ENCODE results near the gene SOCS2.
"Not testable (repeated sequence)": the region's sequence is repeated elsewhere in the genome, so short reads cannot be mapped to it uniquely, and the experiment has no call there.

The SOCS2 gene, protein sequence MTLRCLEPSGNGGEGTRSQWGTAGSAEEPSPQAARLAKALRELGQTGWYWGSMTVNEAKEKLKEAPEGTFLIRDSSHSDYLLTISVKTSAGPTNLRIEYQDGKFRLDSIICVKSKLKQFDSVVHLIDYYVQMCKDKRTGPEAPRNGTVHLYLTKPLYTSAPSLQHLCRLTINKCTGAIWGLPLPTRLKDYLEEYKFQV

DNA sequence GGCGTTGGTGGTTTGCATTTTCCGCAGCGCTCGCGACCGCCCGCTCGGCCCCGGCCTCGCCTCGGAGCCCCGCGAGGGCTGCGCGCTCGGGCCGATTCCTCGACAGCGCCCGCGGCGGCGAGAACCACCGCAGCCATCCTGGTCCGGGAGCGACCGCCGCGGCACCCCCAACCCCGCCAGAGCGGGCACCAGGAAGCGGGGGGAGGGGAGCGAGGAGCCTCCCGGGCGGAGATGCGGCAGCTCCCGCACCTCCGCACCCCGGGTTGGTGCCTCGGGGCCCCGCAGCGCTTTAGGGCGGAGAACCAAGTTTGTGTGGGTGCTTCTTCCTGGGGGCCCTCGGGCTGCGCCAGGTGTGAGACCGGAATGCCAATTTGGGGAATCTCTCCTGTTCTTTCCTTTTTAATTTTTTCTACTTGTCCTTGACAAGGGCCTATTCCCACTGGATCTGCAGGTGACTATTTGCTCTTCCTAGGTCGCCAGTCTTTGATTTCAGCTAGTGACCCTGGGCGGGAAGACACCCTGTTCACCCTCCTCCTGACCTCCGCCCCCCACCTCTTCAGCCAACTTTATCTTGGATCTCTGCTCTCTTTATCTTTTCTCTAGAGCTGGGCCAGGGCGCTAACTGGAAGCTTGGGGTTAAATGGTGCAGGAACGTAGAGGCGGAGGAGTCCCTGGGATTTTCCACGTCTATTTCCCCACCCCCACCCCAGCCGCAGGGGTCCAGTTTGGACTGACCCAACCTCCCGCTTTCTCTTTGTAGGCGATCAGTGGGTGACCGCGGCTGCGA lies at the start of gene SOCS2:
SOCS2 (plus strand) TSS at position 751 of the 787 bp plus-strand sequence. CDS start 223 bp downstream, outside the sequence.
- DNase-seq (ENCODE audit: insufficient read length, low spot score): no peak
- FAIRE-seq: no peak

DNA sequence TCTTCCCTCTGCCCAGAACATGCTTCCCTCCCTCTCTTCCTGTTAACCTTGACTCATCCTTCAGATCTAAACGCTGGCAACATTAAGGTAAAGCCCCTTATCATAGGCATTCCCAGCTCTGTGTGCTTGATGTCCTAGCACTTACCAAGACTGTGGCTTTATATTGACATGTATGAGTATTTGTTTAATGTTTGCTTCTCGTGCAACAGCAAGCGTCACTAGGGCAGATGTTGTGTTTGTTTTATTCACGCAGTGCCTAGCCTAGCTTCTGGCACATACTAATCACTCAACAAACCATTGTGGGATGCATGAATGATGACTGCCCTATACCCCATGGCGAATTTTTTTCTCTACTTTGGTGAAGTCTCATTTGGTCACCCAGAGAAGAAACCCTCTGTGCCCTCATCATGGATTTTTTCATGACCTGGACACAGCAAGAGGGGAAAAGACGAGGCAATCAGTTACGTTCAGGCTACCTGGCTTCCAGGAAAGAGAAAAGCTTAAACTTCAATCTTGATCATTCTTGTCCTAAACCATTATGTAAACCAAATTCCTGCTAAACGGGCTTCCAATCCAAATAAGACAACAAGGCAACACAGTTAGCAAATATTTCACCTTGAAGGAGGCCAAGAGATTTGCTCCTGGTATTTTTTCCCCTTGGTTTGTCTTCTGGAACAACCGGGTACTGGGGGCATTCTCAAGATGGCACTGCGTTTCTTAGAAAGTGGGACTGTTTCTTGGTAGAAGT lies 47.9 kb upstream of the SOCS2 start:
- DNase-seq (ENCODE audit: insufficient read length, low spot score) (no peak), FAIRE-seq (no peak)

DNA sequence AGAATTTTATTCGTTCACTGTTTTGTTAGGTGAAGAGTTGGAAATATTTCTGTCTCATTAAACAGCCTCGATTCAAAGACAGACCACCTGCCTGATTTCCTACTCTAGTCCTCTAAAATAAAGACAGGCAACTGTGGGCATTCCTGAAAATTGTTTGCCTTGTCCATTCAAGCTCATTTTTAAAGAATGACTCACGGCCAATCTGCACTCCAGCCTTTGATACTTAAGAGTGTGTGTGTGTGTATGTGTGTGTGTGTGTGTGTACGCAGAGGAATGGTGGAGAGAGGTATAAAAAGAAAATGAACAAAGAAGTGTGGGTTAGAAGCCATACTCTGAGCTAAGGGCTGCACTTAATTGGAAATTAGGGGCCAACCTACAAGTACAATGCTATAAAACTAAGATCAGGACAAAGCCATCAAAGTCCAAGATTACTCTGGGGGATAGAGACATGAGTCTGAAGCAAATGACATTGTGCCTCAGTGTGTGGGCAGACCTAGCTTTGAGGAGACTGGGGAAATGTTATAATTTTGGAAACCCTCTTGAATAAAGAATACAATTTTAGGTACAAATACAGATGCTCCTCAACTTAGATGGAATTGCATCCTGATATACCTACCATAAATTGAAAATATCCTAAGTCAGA lies 45.6 kb upstream of the SOCS2 start:
- FAIRE-seq (no peak), DNase-seq (ENCODE audit: insufficient read length, low spot score) (no peak)

DNA sequence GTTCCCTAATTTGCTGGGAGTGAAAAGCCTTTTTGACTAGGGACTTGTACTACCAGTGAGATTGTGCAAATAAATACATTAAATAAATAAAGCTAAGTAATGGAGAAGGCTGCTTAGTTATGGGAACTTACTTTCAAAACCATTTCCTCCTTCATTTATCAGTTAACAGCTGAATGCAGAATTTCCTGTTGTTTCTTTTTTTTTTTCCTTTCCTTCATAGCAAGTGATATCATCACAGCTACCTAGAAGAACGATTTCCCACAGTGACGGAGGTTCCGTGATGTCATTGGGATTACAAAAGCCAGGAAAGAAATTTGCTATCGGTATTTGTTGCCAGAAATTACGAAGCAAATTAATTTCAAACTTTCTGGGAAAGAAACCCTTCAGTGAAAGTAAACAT lies 42.1 kb upstream of the SOCS2 start:
- no peak for FAIRE-seq
- no peak for DNase-seq (ENCODE audit: insufficient read length, low spot score)

DNA sequence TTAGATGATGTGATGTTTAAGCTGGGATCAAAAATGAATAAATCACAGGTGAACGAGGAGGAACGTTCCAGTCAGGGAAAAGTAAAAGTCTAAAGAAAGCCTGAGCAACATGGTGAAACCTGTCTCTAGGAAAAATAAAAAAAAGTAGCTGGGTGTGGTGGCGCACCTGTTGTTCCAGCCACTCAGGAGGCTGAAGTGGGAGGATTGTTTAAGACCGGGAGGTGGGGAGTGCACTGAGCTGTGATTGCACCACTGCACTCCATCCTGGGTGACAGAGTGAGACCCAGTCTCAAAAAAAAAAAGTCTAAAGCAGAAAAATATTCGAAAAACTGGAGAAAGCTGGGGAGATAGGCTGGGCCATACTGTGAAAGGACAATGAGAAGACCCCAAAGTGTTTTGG lies 39.2 kb upstream of the SOCS2 start:
- FAIRE-seq: no peak
- no peak for DNase-seq (ENCODE audit: insufficient read length, low spot score)

DNA sequence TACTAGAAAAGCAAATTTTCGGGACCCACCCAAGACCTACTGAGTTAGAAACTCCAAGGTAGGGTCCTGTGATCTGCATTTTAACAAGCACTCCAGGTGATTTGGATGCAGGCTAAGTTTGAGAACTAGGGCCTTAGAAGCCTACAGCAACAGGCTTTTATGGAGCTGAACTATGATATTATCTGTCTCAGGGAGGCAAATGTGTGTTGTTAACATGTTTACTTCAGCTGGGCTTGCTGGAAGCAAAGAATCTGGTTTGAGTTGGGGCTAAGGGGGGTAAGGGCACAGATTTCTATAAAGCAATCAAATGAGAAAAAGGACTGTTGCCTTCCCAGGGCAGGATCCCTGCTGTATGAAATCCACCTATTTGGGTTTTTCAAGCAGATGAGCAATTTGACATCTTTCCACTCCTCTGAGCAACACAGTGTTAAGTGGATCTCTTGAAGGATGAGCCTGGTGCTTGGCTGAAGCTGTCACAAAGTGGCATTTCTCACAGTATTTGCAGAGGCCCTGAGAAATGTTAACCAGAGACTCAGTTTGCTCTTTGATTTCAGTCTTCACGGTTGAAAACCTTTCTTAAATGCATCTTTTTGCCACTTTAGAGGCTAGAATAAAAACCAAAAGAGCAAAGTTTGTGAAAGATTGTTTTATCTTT lies 36.2 kb upstream of the SOCS2 start:
- FAIRE-seq (peak; percentile 14), DNase-seq (ENCODE audit: insufficient read length, low spot score) (no peak)

DNA sequence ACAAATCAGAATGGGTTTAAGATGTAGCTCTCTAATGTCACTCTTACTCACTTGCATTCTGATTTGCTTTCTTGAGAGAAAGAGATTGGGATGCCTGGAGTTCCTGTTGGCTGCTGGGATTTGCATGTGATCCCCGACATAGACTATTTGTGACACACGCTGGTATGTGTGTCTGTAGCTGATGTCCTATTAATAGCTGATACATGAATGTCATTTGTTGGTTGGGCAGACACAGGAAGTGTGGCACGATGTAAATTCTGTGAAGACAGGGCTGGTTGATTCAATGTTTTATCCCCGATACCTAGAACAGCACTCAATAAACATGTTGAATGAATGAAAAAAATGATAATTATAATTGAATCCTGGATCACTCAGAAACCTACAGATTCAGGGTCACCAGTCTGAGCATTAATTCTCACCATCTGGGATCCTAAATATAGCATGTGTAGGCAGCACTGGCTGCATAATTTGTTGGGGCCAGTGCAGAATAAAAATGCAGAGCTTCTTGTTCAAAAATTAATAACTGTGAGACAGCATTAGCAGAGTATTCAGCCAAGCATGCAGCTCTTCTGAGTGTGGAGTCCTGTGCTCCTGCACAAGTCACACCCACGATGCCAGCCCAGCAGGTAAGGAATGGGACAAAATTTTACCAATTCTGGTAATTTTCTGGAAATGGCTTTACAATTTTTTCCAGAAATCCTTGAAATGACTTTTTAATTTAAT lies 35.5 kb upstream of the SOCS2 start:
- peak; percentile 56 for FAIRE-seq
- peak; percentile 7 for DNase-seq (ENCODE audit: insufficient read length, low spot score)

DNA sequence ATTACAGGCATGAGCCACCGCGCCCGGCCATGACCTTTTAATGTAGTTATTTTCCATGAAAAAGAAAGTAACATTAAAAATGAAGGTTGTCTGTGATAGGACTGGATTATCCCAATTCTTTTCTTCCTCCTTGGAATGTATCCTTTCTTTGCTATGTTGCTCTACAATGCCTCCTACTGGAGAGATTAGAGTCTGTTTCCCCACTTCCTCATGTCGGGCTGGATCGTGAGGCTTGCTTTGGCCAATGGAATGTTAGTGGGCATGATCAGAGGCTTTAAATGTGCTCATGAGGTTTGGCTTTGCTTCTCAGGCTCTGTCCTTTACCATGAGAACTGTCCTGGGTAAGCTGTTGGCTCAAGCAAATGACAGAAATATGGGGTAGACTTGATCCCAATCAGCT lies 34.7 kb upstream of the SOCS2 start:
- DNase-seq (ENCODE audit: insufficient read length, low spot score) (no peak), FAIRE-seq (no peak)

DNA sequence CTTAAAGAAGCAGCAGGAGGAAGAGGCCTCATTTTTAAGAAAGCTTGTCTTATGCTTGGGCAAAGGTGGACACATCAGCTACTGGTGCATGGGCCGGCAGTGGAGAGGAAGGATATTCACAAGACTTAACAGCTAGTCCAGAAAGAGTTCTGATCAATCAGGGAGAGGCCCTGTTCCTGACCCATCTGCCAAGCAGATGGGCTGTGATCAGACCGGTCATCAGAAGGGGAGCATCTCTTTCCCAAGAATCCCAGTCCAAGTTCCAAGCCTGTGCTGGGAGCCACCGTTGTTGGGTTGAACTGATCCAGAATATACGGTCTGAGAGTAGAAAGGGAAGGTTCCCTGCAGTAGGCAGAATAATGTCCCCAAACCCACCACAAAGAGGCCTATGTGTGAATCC lies 32.7 kb upstream of the SOCS2 start:
- FAIRE-seq: no peak
- DNase-seq (ENCODE audit: insufficient read length, low spot score): no peak

DNA sequence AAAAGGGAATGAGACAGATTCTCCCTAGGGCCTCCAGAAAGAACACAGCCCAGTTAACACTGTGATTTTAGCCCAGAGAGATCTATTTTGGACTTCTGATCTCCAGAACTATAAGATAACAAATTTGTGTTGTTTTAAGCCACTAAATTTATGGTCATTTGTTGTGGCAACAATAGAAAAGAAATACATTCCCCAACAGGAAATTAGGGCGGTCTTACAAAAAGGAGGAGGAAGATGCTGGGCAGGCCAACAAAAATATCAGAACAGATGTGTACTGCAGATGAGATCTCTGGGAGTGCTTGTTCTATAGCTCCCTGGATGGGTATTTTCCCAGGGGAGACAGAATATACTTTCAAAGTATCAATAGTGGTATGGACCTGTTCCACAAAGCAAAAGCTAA lies 32.0 kb upstream of the SOCS2 start:
- DNase-seq (ENCODE audit: insufficient read length, low spot score): no peak

DNA sequence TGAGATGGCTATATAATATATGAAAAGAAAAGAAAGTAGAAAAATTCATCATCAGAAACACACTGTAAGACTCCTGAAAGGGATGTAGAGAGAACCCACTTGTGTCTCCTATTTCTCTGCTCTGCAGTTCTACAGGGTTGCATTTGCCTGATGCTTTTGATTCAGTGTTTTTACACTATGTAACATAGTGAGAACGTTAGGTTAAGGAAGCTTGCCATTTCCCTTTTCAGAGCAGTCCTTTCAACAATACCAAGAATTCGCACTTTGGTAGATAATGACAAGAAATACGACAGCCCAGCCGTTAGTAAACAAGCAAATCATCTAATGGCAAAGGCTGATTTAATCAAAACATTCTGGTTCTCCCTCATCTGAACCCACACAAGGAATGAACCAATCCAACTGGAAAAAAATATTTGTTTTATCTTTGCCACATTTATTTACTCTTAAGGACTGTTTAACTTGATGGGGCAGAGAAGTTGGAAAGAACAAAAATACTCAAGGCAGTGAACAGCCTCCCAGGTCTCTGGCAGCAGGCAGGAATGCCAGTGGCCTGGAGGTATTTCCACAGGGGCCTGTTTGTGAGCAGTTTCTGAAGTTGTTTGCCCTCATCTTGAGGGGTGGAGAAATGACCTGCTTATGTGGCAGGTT lies 30.8 kb upstream of the SOCS2 start:
- no peak for DNase-seq (ENCODE audit: insufficient read length, low spot score)
- no peak for FAIRE-seq

More for the DNA sequence above, 32.0 kb upstream of the SOCS2 start:
- FAIRE-seq: no peak

DNA sequence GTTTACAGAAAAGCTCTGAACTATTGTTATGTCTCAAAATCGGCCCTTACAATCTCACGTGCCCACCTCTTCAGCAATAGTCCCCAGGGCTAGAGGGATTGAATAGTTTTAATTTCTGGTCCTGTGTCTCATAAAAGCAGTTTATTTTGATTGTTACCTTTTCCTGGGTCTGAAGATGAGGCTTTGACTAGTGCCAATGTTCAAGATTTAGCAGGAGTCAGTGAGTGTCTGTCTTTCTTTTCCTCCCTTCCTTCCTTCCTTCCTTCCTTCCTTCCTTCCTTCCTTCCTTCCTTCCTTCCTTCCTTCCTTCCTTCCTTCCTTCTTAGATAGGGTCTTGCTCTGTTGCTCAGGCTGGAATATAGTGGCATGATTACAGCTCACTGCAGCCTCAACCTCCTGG lies 24.7 kb upstream of the SOCS2 start:
- FAIRE-seq (no peak), DNase-seq (ENCODE audit: insufficient read length, low spot score) (no peak)

DNA sequence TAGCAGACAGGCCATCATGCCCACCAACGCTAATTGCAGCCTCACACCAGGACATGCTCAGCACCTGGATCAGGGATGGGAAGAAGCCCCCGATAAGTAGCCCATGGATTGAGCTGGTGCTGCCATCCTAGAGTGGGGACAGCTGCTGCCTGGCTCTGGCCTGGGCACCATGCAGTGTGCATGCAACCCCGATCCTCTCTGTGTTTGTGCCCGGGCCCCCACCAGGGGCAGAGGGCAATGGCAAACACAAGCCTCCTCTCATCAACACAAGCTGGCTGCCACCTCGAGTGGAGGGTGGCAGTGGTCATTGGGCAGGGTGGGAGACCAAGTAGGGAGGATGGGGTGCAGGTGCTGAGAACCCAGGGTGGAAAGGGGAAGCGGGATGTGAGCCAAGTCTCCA lies 23.3 kb upstream of the SOCS2 start:
- DNase-seq (ENCODE audit: insufficient read length, low spot score) (no peak), FAIRE-seq (no peak)

DNA sequence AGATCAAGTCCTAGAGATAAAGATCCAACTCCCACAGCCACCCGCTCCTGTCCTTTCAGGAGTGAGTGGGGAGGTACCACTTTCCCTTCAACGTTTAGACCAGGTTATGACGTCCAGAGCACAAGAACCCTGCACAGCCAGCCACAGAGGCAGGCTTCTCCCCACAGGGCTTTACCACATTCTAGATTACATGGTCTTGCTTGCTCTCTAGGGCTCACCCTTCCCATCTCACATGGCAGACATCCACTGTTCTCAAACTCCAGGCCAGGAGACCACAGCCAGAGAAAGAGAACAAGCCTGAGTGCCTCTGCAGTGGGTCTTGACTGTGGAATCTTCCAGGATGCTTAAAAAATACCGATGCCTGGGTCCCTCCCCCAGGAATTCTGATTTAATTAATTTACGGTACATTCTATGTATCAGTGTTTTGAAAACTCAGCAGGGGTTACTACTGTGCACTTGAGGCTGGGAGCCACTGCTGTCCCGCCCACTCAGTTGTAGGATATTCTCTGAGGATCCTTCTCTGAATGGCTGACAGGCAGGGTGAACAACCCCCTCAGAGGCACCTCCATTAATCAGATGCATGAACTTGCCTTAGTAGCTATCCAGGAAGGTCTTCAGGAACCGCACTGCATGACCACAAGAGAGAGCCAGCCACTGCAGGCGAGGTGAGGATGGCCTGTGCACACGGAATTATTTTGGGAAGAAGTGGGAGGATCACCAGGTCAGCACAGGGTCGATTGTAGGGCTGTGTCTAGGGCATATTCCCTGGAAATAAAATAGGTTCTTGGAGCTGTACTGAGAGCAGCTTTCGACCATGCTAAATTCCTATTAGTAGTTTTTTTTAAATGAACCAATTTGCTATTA lies 21.5 kb upstream of the SOCS2 start:
- FAIRE-seq: no peak

DNA sequence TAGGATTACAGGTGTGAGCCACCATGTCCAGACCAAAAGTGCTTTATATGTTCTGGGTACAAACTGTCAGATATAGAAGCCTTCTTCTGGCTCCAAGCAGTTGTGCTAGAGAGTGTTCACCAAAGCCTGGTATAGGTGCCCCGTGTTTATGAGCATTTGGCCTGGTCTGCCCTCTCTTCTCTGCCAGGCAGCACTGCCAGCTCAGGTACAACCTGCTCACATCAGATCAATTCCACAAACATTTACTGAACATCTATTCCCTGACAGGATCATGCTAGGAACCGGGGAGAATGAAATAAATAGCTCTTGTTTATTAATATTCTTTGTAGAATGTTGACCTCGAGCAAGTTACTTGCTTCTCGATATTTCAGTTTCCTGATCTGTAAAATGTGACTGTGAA lies 20.0 kb upstream of the SOCS2 start:
- DNase-seq (ENCODE audit: insufficient read length, low spot score) (no peak), FAIRE-seq (no peak)

More for the DNA sequence above, 21.5 kb upstream of the SOCS2 start:
- DNase-seq (ENCODE audit: insufficient read length, low spot score): no peak

DNA sequence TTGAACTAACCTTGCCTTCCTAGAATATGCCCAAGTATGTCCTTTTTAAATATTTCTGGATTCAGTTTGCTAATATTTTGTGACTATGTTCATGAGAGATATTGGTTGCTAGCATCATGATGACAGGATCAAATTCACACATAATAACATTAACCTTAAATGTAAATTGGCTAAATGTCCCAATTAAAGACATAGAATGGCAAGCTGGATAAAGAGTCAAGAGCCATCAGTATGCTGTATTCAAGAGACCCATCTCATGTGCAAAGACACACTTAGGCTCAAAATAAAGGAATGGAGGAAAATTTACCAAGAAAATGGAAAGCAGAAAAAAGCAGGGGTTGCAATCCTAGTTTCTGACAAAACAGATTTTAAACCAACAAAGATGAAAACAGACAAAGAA lies 14.6 kb upstream of the SOCS2 start:
- DNase-seq (ENCODE audit: insufficient read length, low spot score); FAIRE-seq: not testable (repeated sequence)

DNA sequence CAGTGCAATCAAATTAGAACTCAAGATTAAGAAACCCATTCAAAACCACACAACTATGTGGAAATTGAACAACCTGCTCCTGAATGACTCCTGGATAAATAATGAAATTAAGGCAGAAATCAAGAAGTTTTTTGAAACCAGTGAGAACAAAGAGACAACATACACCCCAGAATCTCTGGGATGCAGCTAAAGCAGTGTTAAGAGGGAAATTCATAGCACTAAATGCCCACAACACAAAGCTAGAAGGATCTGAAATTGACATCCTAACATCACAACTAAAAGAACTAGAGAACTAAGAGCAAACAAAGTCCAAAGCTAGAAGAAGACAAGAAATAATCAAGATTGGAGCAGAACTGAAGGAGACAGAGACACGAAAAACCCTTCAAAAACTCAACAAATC lies 13.8 kb upstream of the SOCS2 start:
- DNase-seq (ENCODE audit: insufficient read length, low spot score); FAIRE-seq: not testable (repeated sequence)

DNA sequence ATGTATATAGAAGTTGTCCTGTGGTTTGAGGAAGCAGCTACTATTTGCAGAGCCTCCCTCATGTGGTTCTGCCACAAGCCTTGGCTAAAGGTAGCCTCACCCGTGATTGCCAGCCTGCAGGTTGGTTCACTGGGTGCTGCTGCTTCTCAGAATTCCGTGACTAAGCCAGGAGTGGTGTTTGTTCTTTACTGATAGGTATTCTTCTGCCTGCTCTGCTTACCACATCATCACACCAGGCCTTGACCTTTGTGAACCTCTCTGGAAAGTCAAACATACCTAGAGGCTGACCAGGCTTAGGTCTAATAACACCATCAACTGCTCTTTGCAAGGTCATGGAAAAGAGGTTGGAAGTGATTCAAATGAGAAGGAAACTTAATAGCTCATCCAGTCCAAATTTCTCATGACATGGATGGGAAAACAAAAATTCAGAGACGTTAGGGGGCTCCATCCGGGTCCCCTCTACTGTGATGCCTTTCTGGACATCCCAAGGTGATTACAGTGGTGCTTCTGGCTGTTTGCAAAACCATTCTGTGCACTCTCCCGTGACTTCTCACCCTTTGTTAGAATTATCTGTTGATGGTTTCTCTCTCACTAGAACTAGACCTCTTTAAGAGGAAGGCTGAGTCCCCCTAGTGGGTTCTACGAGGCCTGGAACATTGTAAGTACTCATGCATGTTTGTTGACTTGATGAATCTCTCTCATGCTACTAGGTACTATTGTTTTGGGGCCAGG lies 8.5 kb upstream of the SOCS2 start:
- FAIRE-seq: no peak
- no peak for DNase-seq (ENCODE audit: insufficient read length, low spot score)
